B cell (primary cell): ENCODE results near the gene ZNF709. TPM values are rescaled to one million over a fixed set of nuclear protein-coding genes. Genes with fewer than 3 reads are reported as not detected.

Experiments used
- ATAC-seq: fragments of 200-7000 bp; cut with Tn5 transposase; one replicate; pipeline ENCODE4 v1.10.0; 2021; ENCODE audit warnings: low read depth, mild to moderate bottlenecking, moderate number of reproducible peaks, moderate library complexity
- CTCF ChIA-PET: fragments of 350-600 bp; sonication (Branson Sonifier 250); formaldehyde crosslinking; loops from one replicate; lab custom pipeline; 2021; ENCODE audit warnings: antibody characterized with exemption, inconsistent platforms; lab: Charles Lee
- POLR2A ChIA-PET: fragments of 350-600 bp; sonication (Branson Sonifier 250); formaldehyde crosslinking; loops from one replicate; lab custom pipeline; 2021; ENCODE audit warnings: antibody characterized with exemption; lab: Charles Lee
- DNase-seq: peaks from one replicate; pipeline ENCODE4 v3.0.0; 2013
- H2AFZ ChIP-seq: 2 replicates; pipeline ENCODE4 v1.6.1; 2012; ENCODE audit warnings: mild to moderate bottlenecking, low read depth, low read length; ENCODE audit not compliant: insufficient read depth, poor library complexity, severe bottlenecking
- H3K27ac ChIP-seq, 2 donors: 1 replicate in 1 of 2; 2 replicates in 1 of 2; pipeline ENCODE4 v1.5.1; 2012 to 2013; ENCODE audit warnings: low read length in 2 of 2, mild to moderate bottlenecking in 2 of 2, moderate library complexity in 1 of 2
- H3K27me3 ChIP-seq, 4 experiments: fragments of 200-600 bp in 1 of 4; sonication (generic) in 1 of 4; replicated peaks in 1 of 4; 1 replicate in 2 of 4; 2 replicates in 2 of 4; pipeline versions ENCODE4 v1.6.1 to v1.7.0; 2013 to 2016; ENCODE audit warnings: low read length in 3 of 4, mild to moderate bottlenecking in 2 of 4, mixed read lengths in 1 of 4, moderate library complexity in 1 of 4; ENCODE audit not compliant: insufficient read depth in 4 of 4, control insufficient read depth in 3 of 4; ENCODE audit errors: control extremely low read depth in 1 of 4
- H3K36me3 ChIP-seq, 2 experiments: replicated peaks in 1 of 2; 1 replicate in 1 of 2; 2 replicates in 1 of 2; pipeline versions ENCODE4 v1.6.1 to v1.7.1; 2013; ENCODE audit warnings: low read length in 1 of 2; ENCODE audit not compliant: insufficient read depth in 2 of 2, control insufficient read depth in 1 of 2; ENCODE audit errors: control extremely low read depth in 1 of 2, extremely low read depth in 1 of 2
- H3K4me1 ChIP-seq, 2 donors: fragments of 200-600 bp in 1 of 2; sonication (generic) in 1 of 2; 1 replicate in 1 of 2; 2 replicates in 1 of 2; pipeline versions ENCODE4 v1.5.1 to v1.6.1; 2013 to 2017; ENCODE audit warnings: low read length in 2 of 2; ENCODE audit not compliant: control insufficient read depth in 2 of 2, insufficient read depth in 2 of 2
- H3K4me2 ChIP-seq: replicated peaks from 2 replicates; pipeline ENCODE3; 2012; ENCODE audit warnings: mild to moderate bottlenecking, low read depth, low read length; ENCODE audit not compliant: poor library complexity, severe bottlenecking
- H3K4me3 ChIP-seq, 5 experiments: fragments of 200-600 bp in 1 of 5; sonication (generic) in 1 of 5; 1 replicate in 3 of 5; 2 replicates in 2 of 5; pipeline versions ENCODE4 v1.5.1 to v1.7.0; 2011 to 2016; ENCODE audit warnings: low read length in 4 of 5, mild to moderate bottlenecking in 4 of 5, low read depth in 2 of 5, control low read depth in 1 of 5, moderate library complexity in 1 of 5; ENCODE audit not compliant: insufficient read depth in 1 of 5; ENCODE audit errors: control extremely low read depth in 1 of 5, extremely low read depth in 1 of 5
- H3K79me2 ChIP-seq: fragments of 200-600 bp; sonication (generic); one replicate; pipeline ENCODE4 v1.6.0; 2016; ENCODE audit warnings: low read length; ENCODE audit not compliant: control insufficient read depth, insufficient read depth
- H3K9ac ChIP-seq: fragments of 200-600 bp; sonication (generic); 2 replicates; pipeline ENCODE4 v1.6.1; 2017; ENCODE audit warnings: mild to moderate bottlenecking, low read length, moderate library complexity
- H3K9me3 ChIP-seq, 3 donors: one replicate each; pipeline versions ENCODE4 v1.6.1 to v1.7.1; 2013; ENCODE audit warnings: low read length in 2 of 3; ENCODE audit not compliant: control insufficient read depth in 2 of 3, insufficient read depth in 1 of 3; ENCODE audit errors: control extremely low read depth in 1 of 3
- H4K20me1 ChIP-seq: 2 replicates; pipeline ENCODE4 v1.6.0; 2012; ENCODE audit warnings: mild to moderate bottlenecking, low read length; ENCODE audit not compliant: insufficient read depth, control insufficient read depth, poor library complexity, severe bottlenecking
- H3K27ac Mint-ChIP-seq: one replicate; pipeline ENCODE4 v1.8.0; 2021; ENCODE audit warnings: mixed read lengths
- H3K27me3 Mint-ChIP-seq: one replicate; pipeline ENCODE4 v1.8.0; 2021; ENCODE audit warnings: mixed read lengths
- H3K4me1 Mint-ChIP-seq: one replicate; pipeline ENCODE4 v1.8.0; 2021; ENCODE audit warnings: mixed read lengths
- H3K4me3 Mint-ChIP-seq: one replicate; pipeline ENCODE4 v1.8.0; 2021; ENCODE audit warnings: mixed read lengths
- H3K9me3 Mint-ChIP-seq: one replicate; pipeline ENCODE4 v1.8.0; 2022; ENCODE audit warnings: mixed read lengths; ENCODE audit not compliant: insufficient read depth
- CTCF ChIP-seq: fragments of 200-600 bp; IDR thresholded peaks from one replicate; pipeline ENCODE4 v1.8.0; 2022; ENCODE audit warnings: antibody characterized with exemption, mild to moderate bottlenecking
- EZH2 ChIP-seq: IDR thresholded peaks from 2 replicates; pipeline ENCODE4 v1.6.1; 2012; ENCODE audit warnings: borderline replicate concordance, low read depth, mild to moderate bottlenecking, moderate library complexity, low read length; ENCODE audit not compliant: insufficient read depth, poor library complexity, severe bottlenecking
- WGBS: methylation state at CpG from one replicate; pipeline ENCODE4 v1.1.5; 2013; ENCODE audit warnings: missing lambda C conversion rate; ENCODE audit not compliant: insufficient coverage; 5-methylcytosine and 5-hydroxymethylcytosine counted together
- intact Hi-C: fragments of 100-400 bp; cut with micrococcal nuclease; formaldehyde crosslinking; loops from one replicate; pipeline ENCODE4 v1.10.0; 2022
- polyA plus RNA-seq: library from polyadenylated mRNA; depleted of rRNA; stranded (reverse); fragments of >200 nt; gene quantifications from 2 replicates; pipeline ENCODE4 v1.2.3, GENCODE V29; 2012
- small RNA-seq: library from RNA; depleted of rRNA; stranded (forward); fragments of <200 nt; gene quantifications from one replicate; pipeline ENCODE3, GENCODE V24; 2012; ENCODE audit warnings: low replicate concordance, low read depth; ENCODE audit not compliant: insufficient read length
- total RNA-seq, 2 donors: library from RNA; stranded (reverse); fragments of 120-200 nt in 1 of 2; gene quantifications; 1 replicate in 1 of 2; 2 replicates in 1 of 2; pipeline versions ENCODE4 v1.2.3 to v1.2.4, GENCODE V29; 2013 to 2022

Gene ZNF709
- total and polyA plus RNA-seq, 2 donors (not counting 1 experiment from before 2014, with no cell fraction given) = 1.7 to 8.4 TPM

GRCh38 chr19:12411893-12412292 is 72.7 kb downstream of the ZNF709 start:
- H3K79me2 ChIP-seq = no peaks in the 10 kb centered on the region
- H3K9me3 ChIP-seq = peaks cover 0 to 15% (median 3%) of the 10 kb centered on the region in 3 donors
- no peak overlapping the region for H3K4me2 ChIP-seq
- H3K4me1 Mint-ChIP-seq = no peaks in the 10 kb centered on the region
- POLR2A ChIA-PET = no interaction called here
- no peaks in the 10 kb centered on the region for H3K27me3 Mint-ChIP-seq
- ATAC-seq (no peak), DNase-seq (no peak)
- H3K4me3 Mint-ChIP-seq = no peak overlapping the region
- intact Hi-C loops = no loop called here
- no peak overlapping the region for H3K27ac Mint-ChIP-seq
- H3K36me3 ChIP-seq = no peaks in the 10 kb centered on the region
- H3K4me1 ChIP-seq = no peaks in the 10 kb centered on the region
- H3K4me3 ChIP-seq = no peak overlapping the region
- 96% methylated on average over 2 of the region's 2 CpGs for WGBS
- no peak overlapping the region for H3K27ac ChIP-seq
- no peaks in the 10 kb centered on the region for H3K27me3 ChIP-seq
- H4K20me1 ChIP-seq = no peaks in the 10 kb centered on the region
- CTCF ChIA-PET = no interaction called here
- TF ChIP-seq CTCF (no peak), EZH2 (no peak)
- H3K9me3 Mint-ChIP-seq = peaks cover 11% of the 10 kb centered on the region
- H2AFZ ChIP-seq = no peak overlapping the region
- no peak overlapping the region for H3K9ac ChIP-seq

Small RNAs within 50 kb of the gene (small RNA-seq; reads per million reads assigned to genes)
- gene MTCO1P27 (not detected), gene PPIAP20 (not detected)

Other genes starting within 250 kb of the ZNF709 start
- gene ZNF44, start 189.9 kb downstream of the ZNF709 start, total RNA-seq = 27.8 and 28.0 TPM in 2 replicates
- 11.3 and 14.4 TPM in 2 replicates for gene ZNF44, start 189.9 kb downstream of the ZNF709 start, polyA plus RNA-seq
- gene ZNF563, start 151.2 kb downstream of the ZNF709 start, total RNA-seq = 6.1 and 7.3 TPM in 2 replicates
- 0.94 and 1.5 TPM in 2 replicates for gene ZNF563, start 151.2 kb downstream of the ZNF709 start, polyA plus RNA-seq
- 6.9 and 8.4 TPM in 2 replicates for gene ZNF442, start 119.1 kb downstream of the ZNF709 start, total RNA-seq
- 0.58 and 0.69 TPM in 2 replicates for gene ZNF442, start 119.1 kb downstream of the ZNF709 start, polyA plus RNA-seq
- gene ZNF799, start 83.5 kb downstream of the ZNF709 start, total RNA-seq = 10.5 and 11.1 TPM in 2 replicates
- gene ZNF799, start 83.5 kb downstream of the ZNF709 start, polyA plus RNA-seq = 3.0 and 3.7 TPM in 2 replicates
- 5.5 and 6.2 TPM in 2 replicates for gene ZNF443, start 43.8 kb downstream of the ZNF709 start, total RNA-seq
- gene ZNF443, start 43.8 kb downstream of the ZNF709 start, polyA plus RNA-seq = 1.2 and 1.4 TPM in 2 replicates
- gene ZNF564, start 66.7 kb upstream of the ZNF709 start, total RNA-seq = 31.8 and 35.8 TPM in 2 replicates
- gene ZNF564, start 66.7 kb upstream of the ZNF709 start, polyA plus RNA-seq = 2.8 and 3.2 TPM in 2 replicates
- gene ZNF490, start 126.0 kb upstream of the ZNF709 start, total RNA-seq = 19.9 and 21.2 TPM in 2 replicates
- 5.7 and 6.7 TPM in 2 replicates for gene ZNF490, start 126.0 kb upstream of the ZNF709 start, polyA plus RNA-seq
- 56.0 and 57.9 TPM in 2 replicates for gene ZNF791, start 126.1 kb upstream of the ZNF709 start, total RNA-seq
- 17.5 and 41.9 TPM in 2 replicates for gene ZNF791, start 126.1 kb upstream of the ZNF709 start, polyA plus RNA-seq
- 252 and 256 TPM in 2 replicates for gene MAN2B1, start 181.9 kb upstream of the ZNF709 start, total RNA-seq
- gene MAN2B1, start 181.9 kb upstream of the ZNF709 start, polyA plus RNA-seq = 183 and 188 TPM in 2 replicates
- 24.6 and 25.8 TPM in 2 replicates for gene WDR83, start 182.0 kb upstream of the ZNF709 start, total RNA-seq
- gene WDR83, start 182.0 kb upstream of the ZNF709 start, polyA plus RNA-seq = 15.2 and 16.3 TPM in 2 replicates
- 187 and 200 TPM in 2 replicates for gene DHPS, start 197.1 kb upstream of the ZNF709 start, total RNA-seq
- 204 and 216 TPM in 2 replicates for gene DHPS, start 197.1 kb upstream of the ZNF709 start, polyA plus RNA-seq
- gene GNG14, start 203.2 kb upstream of the ZNF709 start, total RNA-seq = not detected in 2 replicates
- gene GNG14, start 203.2 kb upstream of the ZNF709 start, polyA plus RNA-seq = not detected in 2 replicates
- gene FBXW9, start 211.8 kb upstream of the ZNF709 start, total RNA-seq = 4.7 and 5.2 TPM in 2 replicates
- gene FBXW9, start 211.8 kb upstream of the ZNF709 start, polyA plus RNA-seq = 4.0 and 4.7 TPM in 2 replicates
- gene TNPO2, start 239.1 kb upstream of the ZNF709 start, total RNA-seq = 73.7 and 76.3 TPM in 2 replicates
- 85.6 and 89.0 TPM in 2 replicates for gene TNPO2, start 239.1 kb upstream of the ZNF709 start, polyA plus RNA-seq
- gene TRIR, start 249.9 kb upstream of the ZNF709 start, total RNA-seq = 199 and 207 TPM in 2 replicates
- 270 and 305 TPM in 2 replicates for gene TRIR, start 249.9 kb upstream of the ZNF709 start, polyA plus RNA-seq